PC-3 (cell line): ENCODE data around the gene NLRP3. TPM values are rescaled to one million over a fixed set of nuclear protein-coding genes. Genes with fewer than 3 reads are reported as not detected.
"Not testable (repeated sequence)": the region's sequence is repeated elsewhere in the genome, so short reads cannot be mapped to it uniquely, and the experiment has no call there.

ENCODE experiments used
- ATAC-seq: fragments of 200-7000 bp; cut with Tn5 transposase; 2 replicates; pipeline ENCODE4 v1.9.1; 2020; ENCODE audit warnings: mild to moderate bottlenecking, moderate library complexity
- BruUV-seq: library from RNA; stranded (reverse); fragments of 400-500 nt; replicated peaks from 2 replicates; lab custom pipeline; 2021; lab: Mats Ljungman, UMichigan
- CTCF ChIA-PET: fragments of 300-600 bp; sonication (Branson Sonifier 250); formaldehyde crosslinking; loops from one replicate; lab custom pipeline; 2022; ENCODE audit warnings: antibody characterized with exemption; lab: Charles Lee
- POLR2A ChIA-PET: fragments of 300-600 bp; sonication (Branson Sonifier 250); formaldehyde crosslinking; loops from one replicate; lab custom pipeline; 2022; ENCODE audit warnings: antibody characterized with exemption; ENCODE audit not compliant: unreplicated experiment; lab: Charles Lee
- DNase-seq: peaks from one replicate; pipeline ENCODE4 v3.0.0-alpha.2; 2015
- H2AFZ ChIP-seq: fragments of 300-600 bp; sonication (generic); 2 replicates; pipeline ENCODE4 v1.6.0; 2016; ENCODE audit warnings: antibody characterized with exemption, low read length
- H3F3A ChIP-seq: fragments of 300-600 bp; sonication (generic); one replicate; pipeline ENCODE4 v1.6.0; 2017; ENCODE audit warnings: antibody characterized with exemption, low read length, control low read depth, mild to moderate bottlenecking; ENCODE audit not compliant: unreplicated experiment
- H3K27ac ChIP-seq: fragments of 300-600 bp; sonication (generic); 2 replicates; pipeline ENCODE4 v1.5.1; 2016; ENCODE audit warnings: mild to moderate bottlenecking, low read length
- H3K27me3 ChIP-seq: fragments of 300-600 bp; sonication (generic); 2 replicates; pipeline ENCODE4 v1.6.1; 2016; ENCODE audit warnings: low read length, mixed read lengths
- H3K36me3 ChIP-seq: fragments of 300-600 bp; sonication (generic); 2 replicates; pipeline ENCODE4 v1.6.1; 2016; ENCODE audit warnings: low read depth, mixed run types, low read length, mixed read lengths
- H3K4me1 ChIP-seq: fragments of 300-600 bp; sonication (generic); 2 replicates; pipeline ENCODE4 v1.5.1; 2016; ENCODE audit warnings: low read length; ENCODE audit not compliant: insufficient read depth
- H3K4me2 ChIP-seq: fragments of 300-600 bp; sonication (generic); 2 replicates; pipeline ENCODE4 v1.6.0; 2016; ENCODE audit warnings: low read length
- H3K4me3 ChIP-seq: fragments of 300-600 bp; sonication (generic); 2 replicates; pipeline ENCODE4 v1.5.1; 2016; ENCODE audit warnings: mild to moderate bottlenecking, low read length, mixed read lengths
- H3K79me2 ChIP-seq: fragments of 300-600 bp; sonication (generic); 2 replicates; pipeline ENCODE4 v1.6.1; 2017; ENCODE audit warnings: low read length, mixed read lengths
- H3K9ac ChIP-seq: fragments of 300-600 bp; sonication (generic); 2 replicates; pipeline ENCODE4 v1.6.0; 2016; ENCODE audit warnings: mild to moderate bottlenecking, low read length
- H3K9me2 ChIP-seq: fragments of 300-600 bp; sonication (generic); replicated peaks from 2 replicates; pipeline ENCODE4 v1.6.1; 2016; ENCODE audit warnings: mixed run types, low read length, mixed read lengths
- H3K9me3 ChIP-seq: fragments of 300-600 bp; sonication (generic); 2 replicates; pipeline ENCODE4 v1.6.1; 2016; ENCODE audit warnings: low read length, mixed read lengths
- H4K20me1 ChIP-seq: fragments of 300-600 bp; sonication (generic); 2 replicates; pipeline ENCODE4 v1.6.1; 2016; ENCODE audit warnings: low read length, mixed read lengths
- CTCF ChIP-seq: fragments of 300-600 bp; sonication (generic); conservative IDR thresholded peaks from 2 replicates; pipeline ENCODE4 v1.5.1; 2017; ENCODE audit warnings: antibody characterized with exemption, low read depth, mild to moderate bottlenecking, low read length
- EZH2 ChIP-seq: fragments of 300-600 bp; sonication (generic); IDR thresholded peaks from one replicate; pipeline ENCODE4 v1.6.1; 2017; ENCODE audit warnings: antibody characterized with exemption, mild to moderate bottlenecking, low read length; ENCODE audit not compliant: unreplicated experiment
- EZH2phosphoT487 ChIP-seq: fragments of 300-600 bp; sonication (generic); IDR thresholded peaks from 2 replicates; pipeline ENCODE4 v1.6.1; 2018; ENCODE audit warnings: mild to moderate bottlenecking, antibody characterized with exemption, low read length, borderline replicate concordance
- intact Hi-C: fragments of 100-400 bp; cut with micrococcal nuclease; formaldehyde crosslinking; loops from 2 replicates; pipeline ENCODE4 v1.9.0; 2023
- total RNA-seq: library from RNA; depleted of rRNA; stranded (reverse); fragments of >200 nt; gene quantifications from 2 replicates; pipeline ENCODE4 v1.2.3, GENCODE V29; 2014

The NLRP3 gene
- total RNA-seq, 1 experiment from 2014 or later, result 0.40 TPM

DNA sequence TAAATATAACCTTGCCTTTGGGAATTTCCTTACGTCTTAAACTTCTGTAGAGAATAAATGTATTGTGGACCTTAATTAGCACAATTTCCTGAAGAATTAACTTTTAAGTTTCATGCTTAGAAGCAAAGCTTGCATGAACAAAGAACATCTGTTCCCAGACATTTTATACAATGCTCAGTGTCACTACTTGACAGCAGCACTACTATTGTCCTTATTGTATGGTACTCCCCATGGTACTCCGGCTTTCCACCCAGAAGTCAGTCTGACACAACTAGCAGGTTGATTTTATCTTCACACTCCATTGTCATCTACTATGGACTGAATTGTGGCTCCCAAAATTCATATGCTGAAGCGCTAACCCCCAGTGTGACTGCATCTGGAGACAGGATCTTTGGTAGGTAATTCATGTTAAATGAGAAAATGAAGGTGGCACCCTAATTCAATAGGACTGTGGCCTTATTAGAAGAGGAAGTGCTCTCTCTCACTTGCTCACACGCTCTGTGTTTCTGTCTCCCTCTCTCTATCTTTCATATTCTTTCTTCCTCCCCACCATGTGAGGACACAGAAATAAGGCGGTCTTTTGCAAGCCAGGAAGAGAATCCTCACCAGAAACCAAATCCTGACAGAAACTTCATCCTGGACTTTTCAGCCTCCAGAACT, 52.6 kb downstream of the NLRP3 start:
- no peak overlapping the region for H3K4me2 ChIP-seq
- CTCF ChIA-PET, result no interaction called here
- no peaks in the 10 kb centered on the region for H3K9me3 ChIP-seq
- DNase-seq, result no peak
- H3K36me3 ChIP-seq, result no peaks in the 10 kb centered on the region
- no peak overlapping the region for H3K27ac ChIP-seq
- intact Hi-C loops, result no loop called here
- H4K20me1 ChIP-seq, result no peaks in the 10 kb centered on the region
- no TSS peak for BruUV-seq
- H3K79me2 ChIP-seq, result no peaks in the 10 kb centered on the region
- H3F3A ChIP-seq, result no peaks in the 10 kb centered on the region
- no peak overlapping the region for H3K4me3 ChIP-seq
- peaks cover 25% of the 10 kb centered on the region for H3K27me3 ChIP-seq
- POLR2A ChIA-PET, result no interaction called here
- no peak for ATAC-seq
- no peaks in the 10 kb centered on the region for H3K4me1 ChIP-seq
- TF ChIP-seq EZH2 (no peak), EZH2phosphoT487 (no peak), CTCF (no peak)
- no peak overlapping the region for H2AFZ ChIP-seq
- no peak overlapping the region for H3K9ac ChIP-seq
- no peaks in the 10 kb centered on the region for H3K9me2 ChIP-seq

DNA sequence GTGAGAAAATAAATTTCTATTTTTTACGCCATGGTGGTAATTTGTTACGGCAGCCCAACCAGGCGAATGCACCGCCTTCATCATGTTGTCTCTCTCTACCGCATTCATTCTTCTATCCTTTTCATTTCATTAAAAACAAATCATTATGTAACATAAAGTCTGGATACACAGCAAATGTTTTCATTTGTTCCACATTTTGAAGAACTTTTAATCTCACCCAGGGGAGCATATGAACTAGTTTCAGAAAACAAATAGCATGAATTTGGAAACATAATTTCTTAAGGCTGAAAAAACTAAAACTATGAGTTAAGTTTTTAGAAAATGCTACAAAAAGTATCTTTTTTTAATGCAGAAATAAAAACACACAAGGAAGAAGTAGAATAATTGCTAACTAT, 53.2 kb downstream of the NLRP3 start:
- intact Hi-C loops, result no loop called here
- no peak overlapping the region for H3K27ac ChIP-seq
- no peak overlapping the region for H2AFZ ChIP-seq
- no peaks in the 10 kb centered on the region for H3F3A ChIP-seq
- H3K36me3 ChIP-seq, result no peaks in the 10 kb centered on the region
- no peaks in the 10 kb centered on the region for H4K20me1 ChIP-seq
- ChIA-PET POLR2A (no interaction called here), CTCF (no interaction called here)
- TF ChIP-seq CTCF (no peak), EZH2phosphoT487 (no peak), EZH2 (no peak)
- no peaks in the 10 kb centered on the region for H3K4me1 ChIP-seq
- ATAC-seq (no peak), DNase-seq (no peak)
- peaks cover 26% of the 10 kb centered on the region for H3K27me3 ChIP-seq
- H3K9me3 ChIP-seq, result no peaks in the 10 kb centered on the region
- no peaks in the 10 kb centered on the region for H3K79me2 ChIP-seq
- no peak overlapping the region for H3K4me2 ChIP-seq
- no peak overlapping the region for H3K4me3 ChIP-seq
- H3K9ac ChIP-seq, result no peak overlapping the region
- no peaks in the 10 kb centered on the region for H3K9me2 ChIP-seq
- BruUV-seq, result no TSS peak

GRCh38 chr1:247470942-247471429, 55.0 kb downstream of the NLRP3 start:
- peaks cover 30% of the 10 kb centered on the region for H3K27me3 ChIP-seq
- H3K27ac ChIP-seq, H3K36me3 ChIP-seq, H3K9ac ChIP-seq, H3F3A ChIP-seq, DNase-seq, CTCF ChIA-PET, intact Hi-C loops, H4K20me1 ChIP-seq, H3K9me2 ChIP-seq, H3K4me1 ChIP-seq, POLR2A ChIA-PET, H3K4me3 ChIP-seq, ATAC-seq, BruUV-seq, H2AFZ ChIP-seq, H3K79me2 ChIP-seq, H3K9me3 ChIP-seq, H3K4me2 ChIP-seq: not testable (repeated sequence)
